Neuronal stem cell (in vitro differentiated cells): ENCODE results near the gene CD58.

Experiments
- DNase-seq: peaks from one replicate; pipeline ENCODE4 v3.0.0-alpha.2; 2013; ENCODE audit warnings: low spot score
- H2AFZ ChIP-seq: one replicate; pipeline ENCODE4 v1.6.1; 2013; ENCODE audit warnings: mild to moderate bottlenecking, low read length, inconsistent platforms
- H2AK5ac ChIP-seq: 2 replicates; pipeline ENCODE4 v1.6.1; 2013; ENCODE audit warnings: low read depth, mild to moderate bottlenecking, inconsistent platforms, low read length, moderate library complexity, mixed read lengths
- H2BK120ac ChIP-seq: 2 replicates; pipeline ENCODE4 v1.6.1; 2013; ENCODE audit warnings: low read depth, mild to moderate bottlenecking, inconsistent platforms, low read length, moderate library complexity, mixed read lengths
- H2BK12ac ChIP-seq: one replicate; pipeline ENCODE4 v1.6.1; 2013; ENCODE audit warnings: low read length, inconsistent platforms
- H2BK15ac ChIP-seq: 2 replicates; pipeline ENCODE4 v1.6.1; 2013; ENCODE audit warnings: mild to moderate bottlenecking, low read length, inconsistent platforms, mixed read lengths
- H2BK5ac ChIP-seq: one replicate; pipeline ENCODE4 v1.6.1; 2013; ENCODE audit warnings: inconsistent platforms, mild to moderate bottlenecking, low read length, moderate library complexity
- H3K14ac ChIP-seq: one replicate; pipeline ENCODE4 v1.6.1; 2013; ENCODE audit warnings: low read length, inconsistent platforms
- H3K18ac ChIP-seq: 2 replicates; pipeline ENCODE4 v1.6.1; 2013; ENCODE audit warnings: low read length, inconsistent platforms
- H3K23ac ChIP-seq: 2 replicates; pipeline ENCODE4 v1.6.1; 2013; ENCODE audit warnings: low read depth, mild to moderate bottlenecking, mixed read lengths, low read length, inconsistent platforms; ENCODE audit not compliant: poor library complexity
- H3K27ac ChIP-seq: replicated peaks from 3 replicates; pipeline ENCODE4 v1.5.1; 2013; ENCODE audit warnings: low read length, inconsistent platforms
- H3K27me3 ChIP-seq, 3 experiments: 2 replicates each; pipeline ENCODE4 v1.6.1; 2013; ENCODE audit warnings: low read length in 3 of 3, mild to moderate bottlenecking in 2 of 3, inconsistent platforms in 1 of 3, low read depth in 1 of 3, mixed read lengths in 1 of 3, moderate library complexity in 1 of 3; ENCODE audit not compliant: control insufficient read depth in 3 of 3, insufficient read depth in 3 of 3
- H3K36me3 ChIP-seq, 2 donors: replicated peaks in 1 of 2; 2 replicates each; pipeline ENCODE4 v1.6.1; 2013; ENCODE audit warnings: low read length in 2 of 2; ENCODE audit not compliant: control insufficient read depth in 2 of 2, insufficient read depth in 2 of 2
- H3K4ac ChIP-seq: 2 replicates; pipeline ENCODE4 v1.6.1; 2013; ENCODE audit warnings: inconsistent platforms, mild to moderate bottlenecking, low read length, moderate library complexity
- H3K4me1 ChIP-seq, 2 donors: 1 replicate in 1 of 2; 2 replicates in 1 of 2; pipeline ENCODE4 v1.6.1; 2013; ENCODE audit warnings: low read length in 2 of 2, low read depth in 1 of 2; ENCODE audit not compliant: control insufficient read depth in 2 of 2, insufficient read depth in 1 of 2
- H3K4me2 ChIP-seq: one replicate; pipeline ENCODE4 v1.6.1; 2013; ENCODE audit warnings: mild to moderate bottlenecking, low read length, inconsistent platforms; ENCODE audit not compliant: insufficient read depth, poor library complexity, severe bottlenecking
- H3K4me3 ChIP-seq, 2 donors: 2 replicates each; pipeline ENCODE4 v1.5.1; 2013; ENCODE audit warnings: low read length in 2 of 2, mild to moderate bottlenecking in 2 of 2, inconsistent platforms in 1 of 2, moderate library complexity in 1 of 2
- H3K79me1 ChIP-seq: one replicate; pipeline ENCODE4 v1.6.1; 2013; ENCODE audit warnings: low read depth, mild to moderate bottlenecking, inconsistent platforms, low read length, moderate library complexity
- H3K9ac ChIP-seq: one replicate; pipeline ENCODE4 v1.6.1; 2013; ENCODE audit warnings: mild to moderate bottlenecking, low read depth, low read length, inconsistent platforms; ENCODE audit not compliant: poor library complexity
- H3K9me3 ChIP-seq, 2 donors: replicated peaks in 1 of 2; 2 replicates each; pipeline versions ENCODE3 to v1.6.1; 2013; ENCODE audit warnings: low read length in 2 of 2, mild to moderate bottlenecking in 2 of 2, inconsistent platforms in 1 of 2, low read depth in 1 of 2, mixed read lengths in 1 of 2, moderate library complexity in 1 of 2; ENCODE audit not compliant: control insufficient read depth in 2 of 2, insufficient read depth in 1 of 2
- H4K8ac ChIP-seq: one replicate; pipeline ENCODE4 v1.6.1; 2013; ENCODE audit warnings: low read depth, mild to moderate bottlenecking, inconsistent platforms, low read length, moderate library complexity
- H4K91ac ChIP-seq: one replicate; pipeline ENCODE4 v1.6.1; 2013; ENCODE audit warnings: low read length, low read depth, mild to moderate bottlenecking, inconsistent platforms; ENCODE audit not compliant: poor library complexity
- WGBS, 2 donors: extraction: QIAGEN DNeasy Blood & Tissue Kit; methylation state at CpG; one replicate each; pipeline ENCODE4 v1.1.7; 2013; ENCODE audit warnings: missing lambda C conversion rate in 2 of 2, mixed read lengths in 1 of 2; ENCODE audit not compliant: insufficient read length in 2 of 2, insufficient replicate concordance in 1 of 2; ENCODE audit errors: extremely low coverage in 2 of 2; 5-methylcytosine and 5-hydroxymethylcytosine counted together

The CD58 gene

DNA sequence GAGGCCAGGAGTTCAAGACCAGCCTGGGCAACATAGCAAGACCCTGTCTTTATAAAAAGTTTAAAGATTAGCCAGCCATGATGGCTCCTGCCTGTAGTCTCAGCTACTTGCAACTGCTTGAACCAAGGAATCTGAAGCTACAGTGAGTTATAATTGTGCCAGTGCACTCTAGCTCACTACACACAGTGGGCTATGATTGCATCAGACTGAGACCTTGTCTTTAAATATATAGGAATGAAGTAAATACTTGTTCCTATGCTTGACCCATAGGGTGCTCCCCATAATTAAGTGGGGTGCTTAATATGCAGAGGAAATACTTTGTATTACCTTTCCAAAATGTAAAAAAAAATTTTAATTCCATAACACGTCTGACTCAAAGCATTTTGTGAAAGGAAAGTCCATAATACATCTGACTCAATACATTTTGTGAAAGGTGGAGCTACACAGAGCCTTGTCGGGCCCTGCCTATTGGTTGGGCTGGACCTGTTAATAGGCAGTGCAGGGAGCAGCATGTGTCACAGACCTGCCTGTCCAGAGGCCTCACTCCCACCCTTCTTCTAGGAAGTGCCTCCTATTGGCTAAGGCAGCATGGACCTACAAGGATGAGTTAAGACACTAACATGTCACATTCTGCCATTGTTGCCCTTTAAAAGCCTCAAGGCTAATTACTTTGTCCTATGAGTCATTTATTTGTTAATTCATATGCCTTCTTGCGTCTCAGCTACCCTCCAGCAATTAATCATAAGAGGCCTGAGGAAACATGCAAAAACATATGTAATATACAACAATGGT is 33.6 kb downstream of the CD58 start:
- no peak overlapping the region for H3K4ac ChIP-seq
- peaks cover 0 to 4% of the 10 kb centered on the region in 2 donors for H3K36me3 ChIP-seq
- H2BK5ac ChIP-seq: no peak overlapping the region
- no peak overlapping the region for H3K9ac ChIP-seq
- no peak overlapping the region for H3K4me3 ChIP-seq
- H2BK15ac ChIP-seq: no peak overlapping the region
- no peak overlapping the region for H2AFZ ChIP-seq
- H4K91ac ChIP-seq: no peak overlapping the region
- DNase-seq: no peak
- H2BK120ac ChIP-seq: no peak overlapping the region
- peak overlapping the region; percentile 74 for H3K18ac ChIP-seq
- no peak overlapping the region for H2AK5ac ChIP-seq
- H3K4me1 ChIP-seq: no peaks in the 10 kb centered on the region
- no peaks in the 10 kb centered on the region for H3K27me3 ChIP-seq
- H3K14ac ChIP-seq: no peak overlapping the region
- no CpG with 5 or more reads among the region's 3 CpGs for WGBS, 2 donors
- no peak overlapping the region for H4K8ac ChIP-seq
- H3K79me1 ChIP-seq: no peaks in the 10 kb centered on the region
- H3K4me2 ChIP-seq: no peak overlapping the region
- H3K27ac ChIP-seq: no peak overlapping the region
- H3K9me3 ChIP-seq: peaks cover 0 to 2% of the 10 kb centered on the region in 2 donors
- H2BK12ac ChIP-seq: no peak overlapping the region
- H3K23ac ChIP-seq: no peak overlapping the region

DNA sequence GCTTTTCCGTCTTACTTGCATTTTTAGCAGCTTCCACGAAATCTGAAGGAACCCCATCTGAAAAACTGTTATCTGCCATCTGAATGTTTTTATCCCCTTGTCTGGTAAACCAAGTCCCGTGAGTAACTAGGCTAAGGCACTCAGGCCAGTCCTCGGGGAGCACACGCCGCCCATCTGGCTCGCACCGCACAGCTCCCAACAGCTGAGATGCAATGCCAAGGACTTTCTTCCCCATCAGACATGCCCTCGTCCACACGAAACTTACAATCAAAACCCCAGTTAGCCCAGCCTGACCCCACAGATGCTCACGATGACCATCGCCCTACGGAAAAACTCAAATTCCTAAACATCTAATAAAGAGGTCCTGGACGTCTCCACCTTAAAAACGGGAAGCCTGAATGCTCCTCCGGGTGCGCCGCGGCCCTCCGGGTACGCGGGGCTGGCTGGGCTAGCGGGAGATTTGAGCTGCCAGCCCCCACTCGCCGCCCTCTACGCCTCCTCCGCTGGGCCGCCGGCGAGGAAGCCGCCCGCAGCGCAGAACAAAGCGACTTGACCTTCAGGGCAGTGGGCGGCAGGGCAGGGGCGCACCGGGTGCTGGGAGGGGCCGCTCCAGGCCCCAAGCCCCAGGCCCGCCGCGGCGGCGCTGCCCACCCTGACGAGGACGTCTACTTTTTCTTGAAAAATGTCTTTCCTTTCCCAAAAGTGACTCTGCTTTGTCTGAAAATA is 36.6 kb downstream of the CD58 start:
- no CpG with 5 or more reads among the region's 45 CpGs for WGBS, 2 donors
- Histone ChIP-seq H3K36me3 (peaks cover 0 to 4% of the 10 kb centered on the region in 2 donors), H3K23ac (no peak overlapping the region)

DNA sequence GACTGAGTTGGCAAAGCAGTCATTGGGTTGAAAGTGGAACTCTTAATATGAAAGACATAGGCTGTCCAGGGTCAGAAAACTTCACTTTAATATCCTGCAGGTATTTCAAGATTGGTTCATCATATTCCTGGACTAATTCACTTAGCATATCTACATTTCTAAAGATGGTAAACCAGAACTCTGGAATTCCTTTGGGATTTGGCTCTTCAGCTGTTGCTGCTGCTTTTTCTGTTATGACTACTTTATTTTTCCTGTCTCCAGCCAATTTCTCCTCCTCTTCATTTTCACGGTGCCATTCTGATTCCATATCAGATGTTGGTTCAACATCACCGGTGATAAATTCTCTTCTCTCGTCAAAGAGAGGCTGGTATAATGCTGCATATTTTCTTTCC is 37.4 kb downstream of the CD58 start:
- Histone ChIP-seq H3K4me1 (no peaks in the 10 kb centered on the region), H3K9me3 (peaks cover 0 to 2% of the 10 kb centered on the region in 2 donors)

More for the DNA sequence above, 36.6 kb downstream of the CD58 start:
- H2BK15ac ChIP-seq: no peak overlapping the region
- no peak overlapping the region for H2BK120ac ChIP-seq
- H2BK12ac ChIP-seq: no peak overlapping the region
- no peak overlapping the region for H3K4ac ChIP-seq
- H3K27ac ChIP-seq: no peak overlapping the region
- H3K27me3 ChIP-seq: no peaks in the 10 kb centered on the region
- no peak for DNase-seq
- no peak overlapping the region for H4K8ac ChIP-seq
- peak overlapping the region in 1 of 2 donors; percentile 54 for H3K4me3 ChIP-seq
- no peak overlapping the region for H2AK5ac ChIP-seq
- H4K91ac ChIP-seq: no peak overlapping the region
- H3K14ac ChIP-seq: no peak overlapping the region
- H3K79me1 ChIP-seq: no peaks in the 10 kb centered on the region
- H3K4me1 ChIP-seq: no peaks in the 10 kb centered on the region
- H3K9me3 ChIP-seq: peaks cover 0 to 2% of the 10 kb centered on the region in 2 donors
- H3K18ac ChIP-seq: no peak overlapping the region
- no peak overlapping the region for H2AFZ ChIP-seq
- no peak overlapping the region for H2BK5ac ChIP-seq
- H3K4me2 ChIP-seq: no peak overlapping the region
- H3K9ac ChIP-seq: no peak overlapping the region

More for the DNA sequence above, 37.4 kb downstream of the CD58 start:
- no peak for DNase-seq
- Histone ChIP-seq H2AFZ (no peak overlapping the region), H3K79me1 (no peaks in the 10 kb centered on the region), H4K91ac (no peak overlapping the region), H3K14ac (no peak overlapping the region), H3K18ac (no peak overlapping the region), H2AK5ac (no peak overlapping the region), H2BK5ac (no peak overlapping the region), H3K27me3 (no peaks in the 10 kb centered on the region), H3K23ac (no peak overlapping the region), H2BK120ac (no peak overlapping the region), H2BK15ac (no peak overlapping the region), H3K4me2 (no peak overlapping the region), H3K9ac (no peak overlapping the region), H2BK12ac (no peak overlapping the region), H3K4ac (no peak overlapping the region), H3K4me3 (no peak overlapping the region), H3K36me3 (peaks cover 0 to 4% of the 10 kb centered on the region in 2 donors), H3K27ac (no peak overlapping the region), H4K8ac (no peak overlapping the region)
- no CpG with 5 or more reads among the region's 3 CpGs for whole genome bisulfite sequencing, 2 donors
